T-helper 2 cell treated with Interferon-gamma antibody and Interleukin-4, amounts not matched to agents 100 ng/mL and 5 ng/mL, for 36 hours (primary cell): ENCODE results near the gene SETX. TPM values are rescaled to one million over a fixed set of nuclear protein-coding genes. Genes with fewer than 3 reads are reported as not detected.
"Not testable (repeated sequence)": the region's sequence is repeated elsewhere in the genome, so short reads cannot be mapped to it uniquely, and the experiment has no call there.

Experiments
- intact Hi-C: fragments of 100-400 bp; cut with micrococcal nuclease; formaldehyde crosslinking; loops from one replicate; pipeline ENCODE4 v1.15.1; 2023
- total RNA-seq: library from RNA; stranded (reverse); gene quantifications from 2 replicates; pipeline ENCODE4 v1.2.3, GENCODE V29; 2022

The SETX gene
- total RNA-seq, 1 donor from 2014 or later, result 63.9 TPM

DNA sequence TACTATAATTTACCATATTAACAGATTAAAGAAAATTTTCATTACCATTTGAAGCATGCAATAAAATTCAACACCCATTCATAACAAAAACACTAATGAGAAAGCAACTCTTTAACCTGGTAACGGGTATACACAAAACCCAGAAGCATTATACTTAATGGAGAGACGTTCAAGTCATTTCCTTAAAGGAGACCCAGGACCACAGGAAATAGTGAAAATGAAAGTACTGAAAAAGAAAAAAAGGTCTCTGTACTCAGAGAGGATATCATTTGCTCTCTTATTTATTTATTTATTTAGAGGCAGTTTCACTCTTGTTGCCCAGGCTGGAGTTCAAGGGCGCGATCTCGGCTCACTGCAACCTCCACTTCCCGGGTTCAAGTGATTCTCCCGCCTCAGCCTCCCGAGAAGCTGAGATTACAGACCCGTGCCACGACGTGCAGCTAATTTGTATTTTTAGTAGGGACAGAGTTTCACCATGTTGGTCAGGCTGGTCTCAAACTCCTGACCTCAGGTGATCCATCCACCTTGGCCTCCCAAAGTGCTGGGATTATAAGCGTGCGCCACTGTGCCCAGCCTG is 61.6 kb downstream of the SETX start:
- intact Hi-C loops, result loop anchor here (5.0 kb wide), 1 partner anchor 59 kb away; the partner anchor contains the start of gene SETX

DNA sequence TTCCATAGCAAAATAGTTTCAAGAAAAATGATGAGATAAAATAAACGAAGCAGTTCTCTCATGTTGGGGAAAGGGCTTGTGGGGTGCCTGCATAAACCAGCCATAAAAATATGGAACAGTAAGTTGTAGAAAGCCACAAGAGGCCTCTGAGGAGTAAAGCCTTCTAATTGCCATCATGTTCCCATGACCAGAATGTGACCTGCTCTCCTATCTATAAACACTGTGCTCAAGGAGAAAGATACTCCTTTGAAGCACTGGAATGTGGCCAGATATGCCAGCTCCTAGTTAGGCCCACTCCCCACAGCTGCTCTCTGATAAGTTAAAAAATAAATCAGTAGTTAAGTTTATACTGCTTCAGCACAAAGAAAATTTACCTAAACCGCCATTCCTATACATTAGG is 65.8 kb downstream of the SETX start:
- intact Hi-C loops, result no loop called here

DNA sequence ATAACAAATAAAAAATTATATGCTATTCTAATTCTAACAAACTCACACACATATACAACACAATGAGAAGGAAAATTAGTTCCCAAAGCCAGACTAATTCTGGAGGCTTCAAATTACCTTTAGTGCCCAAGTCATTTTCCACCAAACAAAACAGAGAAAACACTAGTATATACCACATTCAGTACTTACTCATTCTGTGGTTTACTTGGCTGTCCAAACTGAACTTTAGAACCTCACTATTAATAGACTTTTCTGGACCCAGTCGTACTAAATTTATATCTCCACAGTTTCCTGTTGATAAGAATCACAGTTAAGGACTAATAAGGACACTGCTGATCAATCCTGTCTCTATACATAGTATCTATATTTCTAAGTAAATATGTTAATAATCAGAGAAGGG is 66.4 kb downstream of the SETX start:
- intact Hi-C loops, result no loop called here

DNA sequence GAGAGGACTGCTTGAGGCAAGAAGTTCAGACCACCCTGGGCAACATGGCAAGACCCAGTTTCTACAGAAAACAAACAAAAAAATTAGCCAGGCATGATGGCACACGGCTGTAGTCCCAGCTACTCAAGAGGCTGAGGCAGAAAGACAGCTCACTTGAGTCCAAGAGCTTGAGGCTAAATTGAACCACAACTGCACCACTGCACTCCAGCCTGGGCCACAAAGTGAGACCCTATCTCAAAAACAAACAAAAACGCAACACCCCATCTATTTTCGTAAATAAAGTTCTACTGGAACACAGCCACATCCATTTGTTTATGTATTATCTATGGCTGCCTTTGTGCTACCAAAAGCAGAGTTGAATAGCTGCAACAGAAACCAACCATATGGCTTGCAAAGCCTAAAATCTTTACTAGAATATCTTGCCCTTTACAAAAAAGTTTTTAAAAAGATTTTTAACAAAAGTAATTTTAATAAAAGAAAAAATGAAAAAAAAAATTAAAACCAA is 67.5 kb downstream of the SETX start:
- intact Hi-C loops, result no loop called here

DNA sequence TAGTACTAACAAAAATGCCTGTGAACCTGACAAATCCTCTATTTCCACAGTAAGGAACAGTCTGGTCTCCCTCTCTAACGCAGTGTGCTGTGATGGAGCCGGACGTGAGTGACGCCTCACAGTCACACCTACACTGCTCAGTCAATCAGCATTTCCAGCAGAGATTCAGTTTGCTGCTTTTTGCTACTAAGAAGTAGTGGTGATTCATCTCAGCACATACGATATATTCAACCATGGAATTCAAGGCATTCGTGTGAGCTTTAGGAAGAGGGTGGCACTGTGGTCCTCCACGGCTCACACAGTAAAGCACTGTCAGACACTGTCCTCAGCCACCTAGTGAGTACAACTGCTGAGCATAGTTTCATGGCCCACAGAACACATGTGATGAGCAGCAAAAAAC is 70.9 kb downstream of the SETX start:
- intact Hi-C loops, result no loop called here

DNA sequence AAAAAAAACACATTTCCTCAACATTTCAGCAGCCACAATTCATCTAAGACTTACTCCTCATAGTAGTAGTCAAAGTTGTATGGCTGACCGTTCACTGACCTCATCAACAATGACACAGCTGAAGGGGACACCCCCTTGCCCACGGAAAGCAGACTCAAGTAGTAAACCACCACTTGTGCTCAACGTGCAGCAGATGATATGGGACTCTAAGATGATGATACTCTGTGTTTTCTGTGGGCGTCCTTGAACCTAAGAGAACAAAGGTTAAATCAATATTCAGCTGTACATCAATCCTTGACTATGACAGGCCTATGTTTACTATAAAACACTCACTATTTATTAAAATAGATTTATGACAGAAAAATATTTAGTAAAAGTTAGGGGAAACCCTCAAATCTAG is 71.6 kb downstream of the SETX start:
- intact Hi-C loops, result no loop called here

DNA sequence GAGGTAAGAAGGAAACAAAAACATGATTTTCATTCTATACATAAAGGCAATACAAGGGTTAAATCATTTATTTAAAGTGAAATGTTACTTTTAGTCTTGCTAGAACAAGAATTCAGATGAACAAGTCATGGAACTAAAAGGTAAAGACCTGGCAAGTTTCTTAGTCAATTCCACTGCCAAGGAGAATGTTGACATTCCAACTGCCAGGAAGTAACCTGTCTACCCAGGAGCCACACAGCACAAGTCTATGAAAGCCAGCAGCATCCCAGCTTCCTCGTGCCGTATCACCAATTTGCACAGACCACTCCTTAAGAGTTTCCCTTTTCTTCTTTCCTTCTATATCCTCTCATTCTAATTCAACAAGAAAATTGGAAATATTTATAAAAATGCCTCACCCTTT is 79.9 kb downstream of the SETX start:
- intact Hi-C loops, result no loop called here

DNA sequence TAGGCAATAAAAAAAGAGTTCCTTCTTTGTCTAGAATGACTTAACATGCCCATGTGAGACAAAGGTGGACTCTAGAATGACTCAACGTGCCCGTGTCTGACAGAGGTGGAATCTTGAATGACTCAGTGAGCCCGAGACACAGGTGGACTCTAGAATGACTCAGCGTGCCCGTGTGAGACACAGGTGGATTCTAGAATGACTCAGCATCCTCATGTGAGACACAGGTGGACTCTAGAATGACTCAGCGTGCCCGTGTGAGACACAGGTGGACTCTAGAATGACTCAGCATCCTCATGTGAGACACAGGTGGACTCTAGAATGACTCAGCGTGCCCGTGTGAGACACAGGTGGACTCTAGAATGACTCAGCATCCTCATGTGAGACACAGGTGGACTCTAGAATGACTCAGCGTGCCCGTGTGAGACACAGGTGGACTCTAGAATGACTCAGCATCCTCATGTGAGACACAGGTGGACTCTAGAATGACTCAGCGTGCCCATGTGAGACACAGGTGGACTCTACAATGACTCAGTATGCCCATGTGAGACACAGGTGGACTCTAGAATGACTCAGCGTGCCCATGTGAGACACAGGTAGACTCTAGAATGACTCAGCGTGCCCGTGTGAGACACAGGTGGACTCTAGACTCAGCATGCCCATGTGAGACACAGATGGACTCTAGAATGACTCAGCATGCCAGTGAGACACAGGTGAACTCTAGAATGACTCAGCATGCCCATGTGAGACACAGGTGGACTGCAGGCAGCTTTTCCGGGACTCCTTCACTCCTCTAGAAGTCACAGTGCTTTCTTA is 84.9 kb downstream of the SETX start:
- intact Hi-C loops, result not testable (repeated sequence)

DNA sequence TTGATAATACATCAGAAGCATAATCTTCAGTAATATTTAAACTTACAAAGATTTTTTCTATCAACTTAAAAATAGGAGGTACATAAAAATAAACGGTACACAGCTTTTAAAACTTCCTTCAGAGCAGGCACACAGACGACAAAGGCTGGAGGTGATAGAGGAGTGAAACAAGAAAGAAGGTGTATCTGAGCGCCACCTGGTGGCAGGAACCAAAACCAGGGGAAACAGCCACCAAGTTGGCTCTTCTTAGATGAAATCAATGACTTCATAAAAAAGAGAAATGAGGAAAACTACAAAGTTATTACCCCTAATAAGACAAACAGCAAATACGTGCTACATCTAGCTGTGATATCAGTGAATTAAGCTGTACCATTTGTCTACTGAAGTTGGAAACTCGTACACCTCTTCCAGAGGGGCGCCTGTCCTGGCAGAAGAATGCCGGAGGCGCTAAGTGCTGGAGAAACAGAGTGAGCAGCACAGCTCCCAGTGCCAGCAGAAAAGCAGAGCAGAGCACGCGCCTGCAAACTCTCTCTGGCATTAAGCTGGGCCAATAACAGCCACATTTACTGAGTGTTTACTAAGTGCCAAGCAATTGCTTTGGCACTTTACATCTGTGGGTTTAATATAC is 85.9 kb downstream of the SETX start:
- intact Hi-C loops, result no loop called here

DNA sequence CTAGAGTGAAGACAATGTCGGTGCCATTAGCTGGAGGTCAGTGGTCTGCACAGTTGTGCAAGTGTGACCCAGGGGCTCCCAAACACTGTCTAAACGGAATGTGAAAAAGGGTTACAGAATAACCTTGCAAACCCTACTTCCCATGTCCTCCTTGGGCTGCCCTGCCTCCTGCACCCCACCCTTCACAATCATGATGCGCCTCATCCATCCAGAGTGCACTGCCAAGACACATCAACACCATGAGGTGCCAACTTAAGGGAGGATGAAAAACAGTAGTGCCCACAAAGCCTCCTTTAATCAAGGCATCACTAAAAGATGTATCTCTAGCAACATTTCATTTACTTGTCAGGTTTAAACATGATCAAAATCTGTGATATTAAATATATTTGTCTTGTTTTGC is 87.1 kb downstream of the SETX start:
- intact Hi-C loops, result no loop called here

DNA sequence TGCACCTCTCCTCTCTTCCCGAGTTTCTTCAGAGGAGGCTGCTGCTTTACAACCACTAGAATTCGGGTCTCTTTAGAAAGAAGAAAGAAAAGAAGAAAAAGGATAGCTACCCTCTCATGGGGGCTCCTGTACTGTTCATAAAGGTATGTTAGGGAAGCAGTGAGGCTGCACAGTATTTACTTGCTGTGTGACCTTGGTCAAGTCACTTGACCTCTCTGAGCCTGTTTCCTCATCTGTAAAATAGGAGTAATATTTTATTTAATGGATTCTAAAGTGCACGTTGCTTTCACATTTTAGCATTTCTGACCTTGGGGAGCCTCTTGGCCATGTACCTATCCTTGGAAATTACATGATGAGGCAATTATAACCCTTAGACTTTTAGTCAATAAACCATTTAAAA is 88.8 kb downstream of the SETX start:
- intact Hi-C loops, result no loop called here

DNA sequence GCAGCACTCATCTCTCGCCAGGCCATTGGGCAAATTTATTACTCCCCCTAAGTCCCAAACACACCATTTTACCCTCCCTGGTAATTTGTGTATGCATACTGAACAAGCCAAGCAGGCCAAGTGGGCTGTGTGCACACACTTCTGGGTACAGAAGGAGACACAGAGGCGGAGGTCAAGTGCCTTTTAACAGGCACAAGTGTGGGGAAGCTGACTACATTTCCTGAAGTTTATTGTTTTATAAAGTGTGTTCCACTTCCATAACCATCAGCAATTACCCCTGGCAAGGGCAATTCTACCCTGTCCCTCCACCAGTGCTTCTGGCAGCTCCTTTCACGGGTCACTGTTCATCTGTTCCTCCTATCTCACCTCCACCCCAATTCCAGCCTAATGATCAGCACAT is 93.9 kb downstream of the SETX start:
- intact Hi-C loops, result no loop called here

DNA sequence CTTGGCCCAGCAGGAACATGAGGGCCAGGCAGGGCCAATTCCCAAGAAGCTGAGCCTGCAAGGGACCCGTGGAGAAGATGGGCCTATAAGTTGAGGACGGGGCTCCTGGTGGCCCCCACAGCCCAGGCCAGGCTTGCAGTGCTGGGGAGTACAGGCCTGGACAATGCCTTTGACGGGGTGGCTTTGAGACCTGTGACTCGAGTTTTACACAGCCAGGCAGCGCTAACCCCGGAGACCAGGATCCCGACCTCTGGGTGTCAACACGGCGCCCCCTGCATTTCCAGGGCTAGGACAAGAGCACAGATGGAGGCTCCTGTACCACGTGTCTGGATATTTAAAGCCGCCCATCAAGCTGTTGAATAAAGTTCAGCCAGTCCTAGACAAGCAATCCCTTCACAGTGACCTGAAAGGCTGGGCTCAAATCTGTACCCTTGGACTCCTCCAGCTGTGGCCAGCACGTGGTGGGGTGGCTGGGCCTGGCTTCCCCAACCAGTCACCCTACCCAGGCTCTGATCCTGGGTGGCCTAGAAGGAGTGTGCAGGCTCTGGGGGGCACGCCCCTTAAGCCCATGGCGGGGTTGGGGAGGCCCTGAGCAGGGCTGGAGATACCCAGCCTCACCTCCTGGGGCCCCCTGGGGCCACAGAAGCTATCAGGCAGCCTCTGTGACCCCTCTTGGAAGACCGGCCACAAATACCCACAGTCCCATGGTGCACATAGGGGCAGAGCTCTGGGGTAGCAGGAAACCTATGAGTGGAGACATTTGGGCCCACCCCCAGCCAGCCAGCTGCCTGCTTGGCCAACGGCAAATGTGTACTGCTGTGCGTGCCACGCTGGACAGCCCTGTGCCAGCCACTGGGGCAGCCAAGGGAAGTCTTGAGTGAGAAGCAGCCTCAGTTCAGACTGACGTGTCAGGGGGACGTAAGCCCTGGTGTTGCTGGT is 104.2 kb downstream of the SETX start:
- intact Hi-C loops, result loop anchor here (5.0 kb wide), 1 partner anchor 493 kb away; no protein-coding TSS in a partner anchor

DNA sequence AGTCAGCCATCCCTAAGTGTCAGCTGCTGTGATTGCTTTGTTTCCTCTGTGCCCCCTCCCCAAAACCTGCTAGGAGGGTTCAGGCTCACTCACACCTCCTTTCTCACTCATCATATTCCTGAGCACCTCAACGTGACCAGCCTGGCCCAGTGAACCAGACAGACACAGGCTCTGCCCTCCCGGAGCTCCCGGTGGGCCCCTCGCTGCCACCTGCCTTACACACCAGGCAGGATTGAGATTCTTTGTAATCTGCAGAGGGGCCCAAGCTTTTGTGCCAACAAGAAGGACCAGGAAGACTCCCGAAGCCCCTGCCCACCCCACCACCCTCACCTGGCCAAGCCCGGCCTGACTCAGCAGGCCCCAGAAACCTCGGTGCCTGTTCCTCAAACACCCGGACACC is 105.1 kb downstream of the SETX start:
- intact Hi-C loops, result loop anchor here (5.0 kb wide), 1 partner anchor 492 kb away; no protein-coding TSS in a partner anchor

DNA sequence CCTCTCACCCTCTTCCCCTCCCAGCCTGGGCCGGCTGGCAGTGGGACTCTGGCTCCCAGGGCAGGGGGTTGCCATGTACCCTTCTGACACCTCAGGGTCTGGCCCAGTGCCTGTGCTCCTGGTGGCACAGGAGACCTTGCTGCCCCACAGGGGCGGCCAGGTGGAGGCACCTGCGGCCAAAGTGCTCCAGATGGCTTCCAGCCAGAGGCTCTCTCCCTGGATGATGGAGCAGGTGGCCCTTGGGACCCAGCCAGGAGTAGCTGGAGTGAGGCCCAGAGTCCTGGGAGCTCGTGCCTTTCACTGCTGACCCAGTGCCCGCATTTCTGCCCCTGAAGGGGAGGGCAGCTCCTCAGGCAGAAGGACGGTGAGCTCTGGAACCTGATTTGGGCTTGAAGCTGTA is 105.7 kb downstream of the SETX start:
- intact Hi-C loops, result no loop called here

DNA sequence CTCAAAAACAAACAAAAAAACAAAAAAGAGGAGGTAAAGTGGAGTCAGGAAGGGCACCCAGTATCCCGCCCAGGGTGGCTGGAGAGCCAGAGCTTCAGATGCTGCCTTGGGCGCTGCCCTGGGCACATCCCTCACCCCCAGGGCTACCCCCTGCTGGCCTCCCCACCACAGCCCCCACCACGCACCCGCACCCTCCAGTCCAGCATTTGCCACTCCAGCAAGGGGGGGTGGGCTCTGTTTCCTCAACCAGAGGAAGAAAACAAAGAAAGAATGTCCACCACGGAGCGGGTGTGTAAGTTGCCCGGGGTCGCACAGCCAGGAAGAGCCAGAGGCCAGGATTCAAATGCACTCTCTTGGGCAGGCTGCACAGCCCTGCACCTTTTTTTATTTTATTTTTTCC is 106.8 kb downstream of the SETX start:
- intact Hi-C loops, result no loop called here

DNA sequence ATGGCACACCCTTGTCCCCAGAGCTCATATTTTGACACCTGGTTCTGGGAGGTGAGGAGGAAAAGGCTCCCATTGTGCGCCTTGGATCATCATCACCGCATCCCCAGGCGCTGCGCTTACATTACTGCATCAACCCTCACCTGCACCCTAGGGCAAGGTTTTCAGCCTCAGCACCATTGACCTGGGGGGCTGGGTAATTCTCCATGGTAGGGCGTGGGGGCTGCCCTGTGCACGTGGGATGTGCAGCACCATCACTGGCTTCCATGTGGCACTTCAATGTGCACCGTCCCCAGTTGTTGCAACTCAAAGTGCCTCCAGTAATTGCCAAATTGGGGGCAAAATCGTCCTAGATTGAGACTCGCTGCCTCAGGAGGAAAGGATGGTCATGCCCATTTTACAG is 109.3 kb downstream of the SETX start:
- intact Hi-C loops, result no loop called here

DNA sequence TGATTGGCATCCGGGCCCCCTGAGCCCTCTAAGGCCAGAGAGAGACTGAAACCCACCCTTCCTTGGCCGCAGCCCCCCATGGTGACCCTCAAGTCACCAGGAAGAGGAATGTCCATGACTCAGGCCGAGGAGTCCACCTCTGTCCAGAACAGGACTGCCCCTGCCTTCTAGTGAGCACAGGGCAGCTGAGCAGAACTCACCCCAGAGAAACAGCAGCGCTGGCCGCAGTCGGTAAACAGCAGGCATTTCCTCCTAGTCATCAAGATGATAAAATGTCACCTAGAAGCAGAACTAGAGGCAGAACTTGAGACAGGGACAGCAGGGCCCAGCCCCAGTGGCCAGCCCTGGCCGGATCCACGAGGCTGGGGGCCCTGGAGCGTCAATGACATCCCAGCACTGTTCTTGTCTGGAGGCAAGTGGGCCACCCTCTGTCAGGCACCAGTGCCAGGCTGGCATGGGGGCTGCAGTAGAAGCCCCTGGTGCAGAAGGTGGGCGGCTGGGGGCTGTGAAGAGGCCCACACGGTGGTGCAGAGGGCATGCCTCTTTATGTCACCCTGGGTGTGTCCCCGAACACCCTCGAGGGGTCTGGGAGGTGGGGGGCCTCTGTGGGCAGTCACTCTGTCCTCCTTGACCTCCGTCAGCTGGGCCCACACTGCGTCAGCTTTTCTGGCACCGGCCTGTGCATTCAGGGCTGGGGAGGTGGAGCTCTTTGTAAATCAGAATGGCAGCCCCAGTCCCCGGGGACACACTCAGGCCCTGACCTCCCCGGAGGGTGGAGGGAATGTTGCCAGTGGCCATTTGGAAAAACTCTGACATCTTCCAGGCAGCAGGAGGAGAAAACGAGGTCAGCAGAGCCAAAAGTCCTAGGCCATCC is 110.0 kb downstream of the SETX start:
- intact Hi-C loops, result no loop called here

DNA sequence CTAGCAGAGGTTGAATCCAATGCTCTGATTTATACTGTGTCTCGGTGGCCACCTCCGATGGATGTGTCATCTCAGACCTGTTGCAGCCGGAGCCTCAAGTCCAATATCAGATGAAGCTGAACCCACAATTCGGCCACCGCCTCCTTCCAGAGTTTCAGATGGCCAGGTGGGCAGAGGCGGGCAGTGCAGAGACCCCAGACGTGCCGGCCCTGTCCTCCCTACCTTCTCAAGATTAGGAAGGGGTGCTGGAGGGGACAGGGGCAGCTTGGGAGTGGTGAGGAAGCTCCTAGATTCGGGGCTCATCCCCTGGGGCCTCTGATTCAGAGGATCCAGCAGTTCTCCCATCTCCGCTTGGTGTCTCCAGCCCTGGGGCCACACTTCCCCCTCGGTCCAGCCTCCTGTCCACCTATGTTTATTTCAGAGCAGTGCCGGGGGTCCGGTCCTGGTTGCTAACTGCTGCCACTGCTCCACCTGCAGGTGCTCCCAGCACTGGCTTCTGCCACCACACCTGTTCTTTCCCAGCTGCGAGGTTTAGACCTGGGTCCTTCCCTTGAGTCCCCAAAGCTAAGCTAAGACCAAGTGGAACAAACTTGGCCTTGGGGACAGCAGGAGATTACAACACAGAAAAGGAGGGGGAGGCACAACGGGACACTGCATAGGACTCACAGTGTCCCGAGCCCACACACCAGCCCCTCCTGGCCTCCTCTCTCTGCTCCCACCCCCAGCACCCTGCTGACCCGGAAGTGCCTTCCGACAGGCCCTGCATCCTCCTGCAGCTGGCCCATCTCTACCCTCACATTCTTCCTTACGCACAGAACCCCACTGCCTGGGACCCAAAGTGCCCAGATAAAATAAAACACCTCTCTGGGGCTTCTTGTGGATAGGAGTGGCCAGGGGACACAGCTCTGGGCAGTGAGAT is 111.4 kb downstream of the SETX start:
- intact Hi-C loops, result no loop called here
